K562 (cell line): ENCODE data around the gene CBX2. TPM values are rescaled to one million over a fixed set of nuclear protein-coding genes. Genes with fewer than 3 reads are reported as not detected.

Experiments
- CHD4 ChIP-seq: fragments of 200-600 bp; sonication (generic); IDR thresholded peaks from 3 replicates; pipeline ENCODE4 v1.6.1; 2012; ENCODE audit warnings: low read depth, mild to moderate bottlenecking, mixed read lengths, low read length, inconsistent platforms; ENCODE audit not compliant: insufficient read depth, insufficient replicate concordance, poor library complexity, severe bottlenecking
- polyA plus RNA-seq, 8 experiments: library from polyadenylated mRNA; depleted of rRNA in 4 of 8; stranded (reverse) in 5 of 8; unstranded in 3 of 8; fragments of >200 nt; fragmentation: Nextera tagmentation in 2 of 8; fragmentation: Illumina TruSeq in 1 of 8; extraction: Ambion mirVana in 2 of 8; extraction: Trizol in 1 of 8; gene quantifications; 2 replicates each; pipeline versions ENCODE4 v1.2.1 to v1.2.3, GENCODE V29; 2011 to 2014; ENCODE audit warnings: inconsistent platforms in 1 of 8, missing spikeins in 1 of 8
- total RNA-seq, 7 experiments: library from RNA; depleted of rRNA in 6 of 7; stranded (reverse); fragments of >200 nt in 6 of 7; fragmentation: Illumina TruSeq in 2 of 7; extraction: Trizol in 2 of 7; gene quantifications; 2 replicates each; pipeline versions ENCODE4 v1.2.1 to v1.2.3, GENCODE V29; 2011 to 2021; ENCODE audit warnings: low replicate concordance in 1 of 7
- TF ChIP-seq, protein P1 (sequence below): fragments of 450-650 bp; IDR thresholded peaks from 2 replicates; pipeline ENCODE4 v1.6.1; 2016; ENCODE audit warnings: low read depth
- TF ChIP-seq, protein P2 (sequence below), 2 experiments: fragments of 150-350 bp in 1 of 2; IDR thresholded peaks; 2 replicates each; pipeline ENCODE4 v1.6.1; 2012 to 2016; ENCODE audit warnings: low read depth in 2 of 2, low read length in 2 of 2, mild to moderate bottlenecking in 1 of 2, moderate library complexity in 1 of 2
- TF ChIP-seq, protein P3 (sequence below): IDR thresholded peaks from 3 replicates; pipeline ENCODE4 v1.6.1; 2011; ENCODE audit warnings: borderline replicate concordance, mild to moderate bottlenecking, moderate library complexity; ENCODE audit not compliant: insufficient read length; ENCODE audit errors: extremely low read depth
- TF ChIP-seq, protein P4 (sequence below): fragments of 450-650 bp; IDR thresholded peaks from 2 replicates; pipeline ENCODE4 v1.7.1; 2018; ENCODE audit warnings: mild to moderate bottlenecking, low read depth; ENCODE audit not compliant: partially characterized antibody

Gene CBX2
- total and polyA plus RNA-seq, 9 of the 15 experiments (the other 6 are each of a cell fraction or from before 2014, with no cell fraction given) = 0.66 to 26.9 (median 13.9) TPM

DNA sequence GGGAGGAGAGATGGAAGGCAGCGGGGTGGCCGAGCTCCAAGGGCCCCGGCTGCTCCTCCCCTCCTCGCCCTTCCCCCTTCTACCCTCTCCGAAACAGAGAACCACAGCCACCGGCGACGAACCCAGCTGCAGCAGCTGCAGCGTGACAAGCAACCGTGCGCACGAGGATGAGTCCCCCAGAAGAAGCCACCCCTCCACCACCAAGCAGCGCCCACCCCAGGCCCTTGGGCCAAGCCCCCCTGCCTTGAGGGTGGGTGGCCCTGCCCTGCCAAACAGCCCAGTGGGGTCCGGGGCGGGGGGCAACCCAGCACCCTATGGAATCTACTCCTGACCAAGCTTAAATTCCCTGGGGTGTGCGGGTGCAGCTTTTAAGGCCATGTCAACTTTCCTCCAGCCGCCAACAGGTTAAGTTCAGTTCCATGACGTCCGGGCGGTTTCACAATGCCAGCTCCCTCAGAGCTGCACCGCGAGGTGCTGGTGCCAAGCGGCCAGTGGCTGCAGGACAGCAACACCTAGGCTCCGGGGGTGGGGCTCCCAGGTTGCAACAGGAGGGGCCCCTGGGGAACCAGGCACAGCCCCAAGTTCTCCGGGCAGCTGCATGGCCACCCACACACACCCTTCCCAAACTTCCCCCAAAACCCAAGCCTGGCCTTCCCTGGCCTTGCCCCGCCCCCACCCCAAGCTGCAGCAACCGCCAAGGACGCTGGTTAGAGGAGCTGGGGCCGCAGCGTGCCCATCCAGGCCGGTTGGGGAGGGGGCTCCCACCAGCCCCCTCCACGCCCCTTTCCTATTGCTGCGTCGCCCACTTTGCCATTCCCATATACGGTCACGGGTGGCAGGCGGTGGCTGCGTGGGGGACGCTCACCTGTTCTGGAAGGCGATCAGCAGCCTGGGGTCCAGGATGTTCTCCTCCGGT, 59.3 kb downstream of the CBX2 start (continued):
- TF ChIP-seq, protein P1, sequence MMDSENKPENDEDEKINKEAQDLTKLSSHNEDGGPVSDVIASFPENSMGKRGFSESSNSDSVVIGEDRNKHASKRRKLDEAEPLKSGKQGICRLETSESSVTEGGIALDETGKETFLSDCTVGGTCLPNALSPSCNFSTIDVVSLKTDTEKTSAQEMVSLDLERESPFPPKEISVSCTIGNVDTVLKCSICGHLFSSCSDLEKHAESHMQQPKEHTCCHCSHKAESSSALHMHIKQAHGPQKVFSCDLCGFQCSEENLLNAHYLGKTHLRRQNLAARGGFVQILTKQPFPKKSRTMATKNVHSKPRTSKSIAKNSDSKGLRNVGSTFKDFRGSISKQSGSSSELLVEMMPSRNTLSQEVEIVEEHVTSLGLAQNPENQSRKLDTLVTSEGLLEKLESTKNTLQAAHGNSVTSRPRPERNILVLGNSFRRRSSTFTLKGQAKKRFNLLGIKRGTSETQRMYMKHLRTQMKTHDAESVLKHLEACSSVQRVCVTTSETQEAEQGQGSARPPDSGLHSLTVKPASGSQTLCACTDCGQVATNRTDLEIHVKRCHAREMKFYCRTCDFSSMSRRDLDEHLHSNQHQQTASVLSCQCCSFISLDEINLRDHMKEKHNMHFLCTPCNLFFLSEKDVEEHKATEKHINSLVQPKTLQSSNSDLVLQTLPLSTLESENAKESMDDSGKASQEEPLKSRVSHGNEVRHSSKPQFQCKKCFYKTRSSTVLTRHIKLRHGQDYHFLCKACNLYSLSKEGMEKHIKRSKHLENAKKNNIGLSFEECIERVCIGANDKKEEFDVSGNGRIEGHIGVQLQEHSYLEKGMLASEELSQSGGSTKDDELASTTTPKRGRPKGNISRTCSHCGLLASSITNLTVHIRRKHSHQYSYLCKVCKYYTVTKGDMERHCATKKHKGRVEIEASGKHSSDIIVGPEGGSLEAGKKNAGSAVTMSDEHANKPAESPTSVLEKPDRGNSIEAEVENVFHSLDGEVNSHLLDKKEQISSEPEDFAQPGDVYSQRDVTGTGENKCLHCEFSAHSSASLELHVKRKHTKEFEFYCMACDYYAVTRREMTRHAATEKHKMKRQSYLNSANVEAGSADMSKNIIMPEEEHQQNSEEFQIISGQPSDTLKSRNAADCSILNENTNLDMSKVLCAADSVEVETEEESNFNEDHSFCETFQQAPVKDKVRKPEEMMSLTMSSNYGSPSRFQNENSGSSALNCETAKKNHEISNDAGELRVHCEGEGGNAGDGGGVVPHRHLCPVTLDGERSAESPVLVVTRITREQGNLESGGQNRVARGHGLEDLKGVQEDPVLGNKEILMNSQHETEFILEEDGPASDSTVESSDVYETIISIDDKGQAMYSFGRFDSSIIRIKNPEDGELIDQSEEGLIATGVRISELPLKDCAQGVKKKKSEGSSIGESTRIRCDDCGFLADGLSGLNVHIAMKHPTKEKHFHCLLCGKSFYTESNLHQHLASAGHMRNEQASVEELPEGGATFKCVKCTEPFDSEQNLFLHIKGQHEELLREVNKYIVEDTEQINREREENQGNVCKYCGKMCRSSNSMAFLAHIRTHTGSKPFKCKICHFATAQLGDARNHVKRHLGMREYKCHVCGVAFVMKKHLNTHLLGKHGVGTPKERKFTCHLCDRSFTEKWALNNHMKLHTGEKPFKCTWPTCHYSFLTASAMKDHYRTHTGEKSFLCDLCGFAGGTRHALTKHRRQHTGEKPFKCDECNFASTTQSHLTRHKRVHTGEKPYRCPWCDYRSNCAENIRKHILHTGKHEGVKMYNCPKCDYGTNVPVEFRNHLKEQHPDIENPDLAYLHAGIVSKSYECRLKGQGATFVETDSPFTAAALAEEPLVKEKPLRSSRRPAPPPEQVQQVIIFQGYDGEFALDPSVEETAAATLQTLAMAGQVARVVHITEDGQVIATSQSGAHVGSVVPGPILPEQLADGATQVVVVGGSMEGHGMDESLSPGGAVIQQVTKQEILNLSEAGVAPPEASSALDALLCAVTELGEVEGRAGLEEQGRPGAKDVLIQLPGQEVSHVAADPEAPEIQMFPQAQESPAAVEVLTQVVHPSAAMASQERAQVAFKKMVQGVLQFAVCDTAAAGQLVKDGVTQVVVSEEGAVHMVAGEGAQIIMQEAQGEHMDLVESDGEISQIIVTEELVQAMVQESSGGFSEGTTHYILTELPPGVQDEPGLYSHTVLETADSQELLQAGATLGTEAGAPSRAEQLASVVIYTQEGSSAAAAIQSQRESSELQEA = no peak
- TF ChIP-seq, protein P2, sequence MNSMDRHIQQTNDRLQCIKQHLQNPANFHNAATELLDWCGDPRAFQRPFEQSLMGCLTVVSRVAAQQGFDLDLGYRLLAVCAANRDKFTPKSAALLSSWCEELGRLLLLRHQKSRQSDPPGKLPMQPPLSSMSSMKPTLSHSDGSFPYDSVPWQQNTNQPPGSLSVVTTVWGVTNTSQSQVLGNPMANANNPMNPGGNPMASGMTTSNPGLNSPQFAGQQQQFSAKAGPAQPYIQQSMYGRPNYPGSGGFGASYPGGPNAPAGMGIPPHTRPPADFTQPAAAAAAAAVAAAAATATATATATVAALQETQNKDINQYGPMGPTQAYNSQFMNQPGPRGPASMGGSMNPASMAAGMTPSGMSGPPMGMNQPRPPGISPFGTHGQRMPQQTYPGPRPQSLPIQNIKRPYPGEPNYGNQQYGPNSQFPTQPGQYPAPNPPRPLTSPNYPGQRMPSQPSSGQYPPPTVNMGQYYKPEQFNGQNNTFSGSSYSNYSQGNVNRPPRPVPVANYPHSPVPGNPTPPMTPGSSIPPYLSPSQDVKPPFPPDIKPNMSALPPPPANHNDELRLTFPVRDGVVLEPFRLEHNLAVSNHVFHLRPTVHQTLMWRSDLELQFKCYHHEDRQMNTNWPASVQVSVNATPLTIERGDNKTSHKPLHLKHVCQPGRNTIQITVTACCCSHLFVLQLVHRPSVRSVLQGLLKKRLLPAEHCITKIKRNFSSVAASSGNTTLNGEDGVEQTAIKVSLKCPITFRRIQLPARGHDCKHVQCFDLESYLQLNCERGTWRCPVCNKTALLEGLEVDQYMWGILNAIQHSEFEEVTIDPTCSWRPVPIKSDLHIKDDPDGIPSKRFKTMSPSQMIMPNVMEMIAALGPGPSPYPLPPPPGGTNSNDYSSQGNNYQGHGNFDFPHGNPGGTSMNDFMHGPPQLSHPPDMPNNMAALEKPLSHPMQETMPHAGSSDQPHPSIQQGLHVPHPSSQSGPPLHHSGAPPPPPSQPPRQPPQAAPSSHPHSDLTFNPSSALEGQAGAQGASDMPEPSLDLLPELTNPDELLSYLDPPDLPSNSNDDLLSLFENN (IDR thresholded peaks at IDR 0.05; ENCODE audit: low read depth in 2 of 2, low read length in 2 of 2) = no peak
- TF ChIP-seq, protein P3, sequence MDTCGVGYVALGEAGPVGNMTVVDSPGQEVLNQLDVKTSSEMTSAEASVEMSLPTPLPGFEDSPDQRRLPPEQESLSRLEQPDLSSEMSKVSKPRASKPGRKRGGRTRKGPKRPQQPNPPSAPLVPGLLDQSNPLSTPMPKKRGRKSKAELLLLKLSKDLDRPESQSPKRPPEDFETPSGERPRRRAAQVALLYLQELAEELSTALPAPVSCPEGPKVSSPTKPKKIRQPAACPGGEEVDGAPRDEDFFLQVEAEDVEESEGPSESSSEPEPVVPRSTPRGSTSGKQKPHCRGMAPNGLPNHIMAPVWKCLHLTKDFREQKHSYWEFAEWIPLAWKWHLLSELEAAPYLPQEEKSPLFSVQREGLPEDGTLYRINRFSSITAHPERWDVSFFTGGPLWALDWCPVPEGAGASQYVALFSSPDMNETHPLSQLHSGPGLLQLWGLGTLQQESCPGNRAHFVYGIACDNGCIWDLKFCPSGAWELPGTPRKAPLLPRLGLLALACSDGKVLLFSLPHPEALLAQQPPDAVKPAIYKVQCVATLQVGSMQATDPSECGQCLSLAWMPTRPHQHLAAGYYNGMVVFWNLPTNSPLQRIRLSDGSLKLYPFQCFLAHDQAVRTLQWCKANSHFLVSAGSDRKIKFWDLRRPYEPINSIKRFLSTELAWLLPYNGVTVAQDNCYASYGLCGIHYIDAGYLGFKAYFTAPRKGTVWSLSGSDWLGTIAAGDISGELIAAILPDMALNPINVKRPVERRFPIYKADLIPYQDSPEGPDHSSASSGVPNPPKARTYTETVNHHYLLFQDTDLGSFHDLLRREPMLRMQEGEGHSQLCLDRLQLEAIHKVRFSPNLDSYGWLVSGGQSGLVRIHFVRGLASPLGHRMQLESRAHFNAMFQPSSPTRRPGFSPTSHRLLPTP = no peak
- TF ChIP-seq, protein P4, sequence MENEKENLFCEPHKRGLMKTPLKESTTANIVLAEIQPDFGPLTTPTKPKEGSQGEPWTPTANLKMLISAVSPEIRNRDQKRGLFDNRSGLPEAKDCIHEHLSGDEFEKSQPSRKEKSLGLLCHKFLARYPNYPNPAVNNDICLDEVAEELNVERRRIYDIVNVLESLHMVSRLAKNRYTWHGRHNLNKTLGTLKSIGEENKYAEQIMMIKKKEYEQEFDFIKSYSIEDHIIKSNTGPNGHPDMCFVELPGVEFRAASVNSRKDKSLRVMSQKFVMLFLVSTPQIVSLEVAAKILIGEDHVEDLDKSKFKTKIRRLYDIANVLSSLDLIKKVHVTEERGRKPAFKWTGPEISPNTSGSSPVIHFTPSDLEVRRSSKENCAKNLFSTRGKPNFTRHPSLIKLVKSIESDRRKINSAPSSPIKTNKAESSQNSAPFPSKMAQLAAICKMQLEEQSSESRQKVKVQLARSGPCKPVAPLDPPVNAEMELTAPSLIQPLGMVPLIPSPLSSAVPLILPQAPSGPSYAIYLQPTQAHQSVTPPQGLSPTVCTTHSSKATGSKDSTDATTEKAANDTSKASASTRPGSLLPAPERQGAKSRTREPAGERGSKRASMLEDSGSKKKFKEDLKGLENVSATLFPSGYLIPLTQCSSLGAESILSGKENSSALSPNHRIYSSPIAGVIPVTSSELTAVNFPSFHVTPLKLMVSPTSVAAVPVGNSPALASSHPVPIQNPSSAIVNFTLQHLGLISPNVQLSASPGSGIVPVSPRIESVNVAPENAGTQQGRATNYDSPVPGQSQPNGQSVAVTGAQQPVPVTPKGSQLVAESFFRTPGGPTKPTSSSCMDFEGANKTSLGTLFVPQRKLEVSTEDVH = no peak
- TF ChIP-seq CHD4 = no peak
